Measurements from ENCODE around the gene EMCN.

The EMCN gene

GRCh38 chr4:100493756-100494155 lies 24.1 kb downstream of the EMCN start:
- no peak for DNase-seq (ENCODE audit: low read depth, low spot score)

DNA sequence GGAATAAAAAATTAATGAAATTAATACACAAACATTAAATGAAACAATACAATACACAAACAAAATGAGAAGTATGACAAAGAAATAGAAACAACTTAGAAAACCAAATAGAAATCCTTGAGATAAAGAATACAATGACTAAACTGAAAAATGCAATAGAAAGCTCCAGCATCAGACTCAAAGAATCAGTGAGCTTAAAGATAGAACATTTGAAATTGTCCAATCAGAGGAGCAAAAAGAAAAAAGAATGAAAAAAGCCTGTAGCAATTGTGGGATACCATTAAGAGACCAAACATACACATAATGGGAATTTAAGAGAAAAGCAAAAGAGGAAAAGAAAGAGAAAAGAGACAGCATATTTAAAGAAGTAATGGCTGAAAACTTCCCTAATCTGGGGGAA lies 25.7 kb downstream of the EMCN start:
- DNase-seq (ENCODE audit: low read depth, low spot score) = no peak

- no peak for DNase-seq (ENCODE audit: low read depth, low spot score)
Observed at GRCh38 chr4:100489305-100489704, 28.5 kb downstream of the EMCN start.

DNA sequence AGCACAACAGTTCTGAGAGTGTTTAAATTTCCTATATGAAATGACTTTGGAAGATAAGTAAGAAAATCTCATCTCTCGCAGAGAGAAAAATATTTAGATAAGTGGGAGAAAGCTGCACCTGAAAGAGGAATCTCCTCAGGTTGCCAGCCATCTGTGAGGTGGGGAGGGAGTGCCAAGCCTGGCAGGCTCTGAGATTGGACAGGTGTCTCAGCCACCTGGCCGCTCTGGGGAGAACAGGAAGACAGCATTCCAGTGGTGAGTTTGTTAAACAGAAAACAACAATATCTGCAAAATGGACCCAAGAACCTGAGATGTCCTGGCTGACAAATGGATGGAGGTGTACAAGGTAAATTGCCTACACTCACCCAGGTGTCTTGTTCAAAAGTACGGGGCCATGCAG lies 31.3 kb downstream of the EMCN start:
- DNase-seq (ENCODE audit: low read depth, low spot score) = no peak

DNA sequence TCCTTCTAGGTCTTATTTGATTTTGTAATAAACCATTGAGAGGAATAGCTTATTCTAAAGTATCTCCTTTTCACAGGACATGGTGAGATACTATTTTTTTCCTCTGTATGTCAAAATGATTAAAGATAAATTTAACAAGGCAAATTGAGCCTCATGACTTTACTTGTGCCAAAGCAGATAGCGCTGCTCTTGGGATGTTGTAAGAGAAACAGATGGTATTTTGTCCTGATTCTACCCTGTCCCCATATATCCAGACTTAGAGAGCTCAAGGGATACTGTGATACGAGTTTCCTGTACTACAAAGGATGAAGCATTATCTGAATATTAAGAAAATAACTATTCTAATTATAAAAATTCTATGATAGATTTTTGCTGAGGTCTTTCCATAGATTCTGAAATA lies 34.0 kb downstream of the EMCN start:
- no peak for DNase-seq (ENCODE audit: low read depth, low spot score)

- DNase-seq (ENCODE audit: low read depth, low spot score) = no peak
Observed at GRCh38 chr4:100479971-100480370, 37.9 kb downstream of the EMCN start.

DNA sequence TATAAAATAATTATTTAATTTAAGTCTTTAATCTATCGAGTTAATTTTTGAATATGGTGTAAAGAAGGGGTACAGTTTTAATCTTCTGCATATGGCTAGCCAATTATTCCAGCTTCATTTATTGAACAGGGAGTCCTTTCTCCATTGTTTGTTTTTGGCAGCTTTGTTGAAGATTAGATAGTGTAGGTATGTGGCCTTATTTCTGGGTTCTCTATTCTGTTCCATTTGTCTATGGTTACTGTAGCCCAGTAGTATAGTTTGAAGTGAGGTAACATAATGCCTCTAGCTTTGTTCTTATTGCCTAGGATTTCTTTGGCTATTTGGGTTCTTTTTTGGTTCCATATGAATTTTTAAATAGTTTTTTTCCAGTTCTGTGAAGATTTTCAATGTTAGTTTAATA lies 48.3 kb downstream of the EMCN start:
- DNase-seq (ENCODE audit: low read depth, low spot score) = no peak

- DNase-seq (ENCODE audit: low read depth, low spot score) = no peak
Observed at GRCh38 chr4:100466501-100466900, 51.3 kb downstream of the EMCN start.

GRCh38 chr4:100461807-100462605 lies 55.8 kb downstream of the EMCN start:
- no peak for DNase-seq (ENCODE audit: low read depth, low spot score)

DNA sequence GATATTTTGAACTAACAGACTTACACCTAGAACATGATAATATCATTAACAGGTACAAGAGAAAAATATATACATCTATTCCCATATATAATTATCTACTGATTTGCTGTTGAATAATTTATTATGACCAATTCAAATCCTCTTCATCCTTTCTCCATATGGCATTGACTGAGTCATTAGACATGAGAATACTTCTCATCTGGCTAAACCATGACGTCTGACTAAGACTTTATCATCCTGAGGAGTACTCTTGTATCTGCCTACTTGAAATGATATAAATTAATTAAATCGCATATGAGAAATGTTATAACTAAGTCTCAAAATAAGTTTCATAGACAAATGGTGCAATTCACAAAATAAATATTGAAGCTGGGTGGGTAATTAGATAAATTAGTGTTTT lies 67.4 kb downstream of the EMCN start:
- no peak for DNase-seq (ENCODE audit: low read depth, low spot score)

GRCh38 chr4:100431416-100431815 lies 86.4 kb downstream of the EMCN start:
- no peak for DNase-seq (ENCODE audit: low read depth, low spot score)

DNA sequence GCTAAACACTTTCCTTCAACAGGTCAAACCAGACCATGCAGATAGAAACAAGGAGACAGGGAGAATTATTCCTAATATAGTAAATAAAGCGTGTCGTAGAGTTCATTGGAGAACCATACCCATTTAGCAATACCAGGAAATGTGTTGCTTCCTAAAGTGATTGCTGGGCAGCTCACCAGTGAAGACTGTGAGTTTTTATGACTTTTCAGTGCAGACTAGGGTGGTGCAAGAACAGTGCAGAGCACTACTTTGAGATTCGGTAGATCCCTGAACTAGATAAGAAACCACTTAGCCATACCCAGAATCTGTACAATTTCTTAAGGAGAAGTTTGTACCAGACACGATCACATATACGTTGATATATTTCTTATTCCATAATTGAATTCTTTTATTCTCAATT lies 87.4 kb downstream of the EMCN start:
- DNase-seq (ENCODE audit: low read depth, low spot score) = no peak

- DNase-seq (ENCODE audit: low read depth, low spot score) = no peak
Observed at GRCh38 chr4:100429616-100430015, 88.2 kb downstream of the EMCN start.

DNA sequence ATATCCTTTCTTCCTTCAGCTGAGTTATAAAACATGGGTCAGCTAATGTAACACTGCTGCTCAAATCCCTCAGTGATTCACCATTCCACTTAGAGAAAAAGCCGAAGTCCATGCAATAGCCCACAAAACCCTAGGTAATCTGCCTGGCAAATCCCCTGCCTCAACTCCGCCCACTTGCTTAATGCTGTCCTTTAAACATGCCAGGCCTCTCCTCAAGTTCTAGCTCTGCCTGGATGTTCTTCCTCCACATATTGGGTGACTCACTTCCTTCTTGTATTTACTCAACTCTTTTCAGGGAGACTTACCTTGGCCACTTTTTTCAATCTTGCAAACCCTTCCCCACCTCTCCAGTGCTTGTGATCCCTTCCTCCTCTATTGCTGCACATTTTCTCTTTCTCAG lies 89.8 kb downstream of the EMCN start:
- DNase-seq (ENCODE audit: low read depth, low spot score) = peak; percentile 54

- DNase-seq (ENCODE audit: low read depth, low spot score) = no peak
Observed at GRCh38 chr4:100424376-100424775, 93.4 kb downstream of the EMCN start.

DNA sequence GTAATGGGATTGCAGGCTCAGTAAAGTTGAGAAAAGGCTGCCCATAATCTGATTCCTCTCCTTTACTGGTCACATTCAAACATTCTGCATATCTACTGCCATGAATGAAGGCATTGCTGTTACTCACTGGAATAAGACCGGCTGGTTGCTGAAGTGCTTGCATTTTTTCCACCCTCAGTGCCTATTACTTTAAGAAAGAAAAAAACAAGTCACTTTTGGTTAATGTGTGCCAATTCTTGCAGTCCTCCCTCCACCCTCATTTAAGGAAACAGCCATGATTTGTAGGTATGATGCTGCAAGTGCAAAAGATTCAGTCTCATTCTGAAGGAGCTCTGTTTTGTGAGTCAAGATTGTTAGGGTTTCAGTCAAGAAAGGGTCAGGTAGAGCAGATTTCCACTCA lies 94.9 kb downstream of the EMCN start:
- DNase-seq (ENCODE audit: low read depth, low spot score) = no peak

- DNase-seq (ENCODE audit: low read depth, low spot score) = no peak
Observed at GRCh38 chr4:100421361-100421978, 96.4 kb downstream of the EMCN start.

GRCh38 chr4:100420571-100420970 lies 97.3 kb downstream of the EMCN start:
- no peak for DNase-seq (ENCODE audit: low read depth, low spot score)

- DNase-seq (ENCODE audit: low read depth, low spot score) = no peak
Observed at GRCh38 chr4:100417565-100417964, 100.3 kb downstream of the EMCN start.

- no peak for DNase-seq (ENCODE audit: low read depth, low spot score)
Observed at GRCh38 chr4:100414016-100414790, 103.6 kb downstream of the EMCN start.

DNA sequence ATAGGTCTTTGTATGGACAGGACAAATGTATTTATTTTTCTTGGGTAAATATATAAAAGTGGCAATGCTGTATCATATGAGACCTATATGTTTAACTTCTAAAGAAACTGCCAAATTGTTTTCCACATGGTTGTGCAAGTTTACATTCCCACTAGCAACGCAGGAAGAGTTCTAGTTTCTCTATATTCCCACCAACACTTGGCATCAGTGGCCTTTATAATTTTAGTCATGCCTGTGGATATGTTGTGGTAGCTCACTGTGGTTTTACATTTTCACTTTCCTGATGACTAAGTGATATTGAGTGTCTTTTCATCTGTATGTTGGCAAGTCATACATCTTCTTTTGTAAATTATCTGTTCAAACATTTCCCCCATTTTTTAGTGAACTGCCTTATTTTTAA lies 126.0 kb downstream of the EMCN start:
- no peak for DNase-seq (ENCODE audit: low read depth, low spot score)

DNA sequence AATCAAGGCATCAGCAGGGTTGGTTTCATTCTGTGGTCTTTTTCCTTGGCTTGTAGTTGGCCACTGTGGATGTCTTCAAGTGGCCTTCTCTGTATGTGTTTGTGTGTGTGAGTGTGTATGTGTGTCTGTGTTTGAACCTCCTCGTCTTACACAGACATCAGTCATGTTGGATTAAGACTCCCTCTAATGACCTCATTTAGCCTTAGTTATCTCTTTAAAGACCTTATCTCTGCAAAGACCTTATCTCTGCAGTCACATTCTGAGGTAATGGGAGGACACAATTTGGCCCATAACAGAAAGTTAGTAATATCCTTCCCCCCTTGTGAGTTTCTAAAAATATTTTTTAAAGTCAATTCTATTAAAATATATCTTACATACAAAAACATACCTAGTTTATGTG lies 126.7 kb downstream of the EMCN start:
- no peak for DNase-seq (ENCODE audit: low read depth, low spot score)

DNA sequence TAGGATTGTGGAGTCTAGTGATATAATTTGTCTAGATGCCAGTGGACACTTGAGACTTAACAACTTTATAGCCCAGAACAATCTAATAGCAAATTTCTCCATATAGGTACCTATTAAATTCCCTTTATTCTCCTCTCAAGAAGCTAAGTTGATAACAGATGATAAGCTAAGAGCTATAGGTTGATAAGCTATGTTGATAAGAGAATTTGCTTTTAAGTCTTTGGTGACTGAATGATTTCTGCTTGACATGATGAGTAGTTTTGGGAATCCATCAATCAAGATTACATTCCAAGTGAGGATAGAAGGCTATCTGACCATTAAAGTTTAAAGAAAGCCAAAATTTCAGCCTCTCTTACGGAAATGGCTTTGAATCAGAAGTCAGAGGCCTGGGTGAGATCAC lies 131.6 kb downstream of the EMCN start:
- DNase-seq (ENCODE audit: low read depth, low spot score) = no peak
